Heart right ventricle (tissue), 16 donors: ENCODE results near the gene DZIP1L. TPM values are rescaled to one million over a fixed set of nuclear protein-coding genes. Genes with fewer than 3 reads are reported as not detected.

Experiments
- ATAC-seq, 8 donors: fragments of 200-7000 bp; cut with Tn5 transposase; one replicate each; pipeline ENCODE4 v1.9.1; 2020; ENCODE audit warnings: mild to moderate bottlenecking in 8 of 8, moderate library complexity in 8 of 8, moderate number of reproducible peaks in 1 of 8
- DNase-seq, 2 donors: peaks; one replicate each; pipeline ENCODE4 v3.0.0-alpha.2; 2020
- H3K27ac ChIP-seq, 10 donors: fragments of 200-600 bp; sonication (generic) in 2 of 10; one replicate each; pipeline versions ENCODE4 v1.5.0 to v1.8.0; 2020 to 2022; ENCODE audit warnings: mild to moderate bottlenecking in 3 of 10
- H3K27me3 ChIP-seq, 7 donors: fragments of 200-600 bp; one replicate each; pipeline ENCODE4 v1.8.0; 2021 to 2022; ENCODE audit warnings: mild to moderate bottlenecking in 2 of 7
- H3K36me3 ChIP-seq, 9 donors: fragments of 200-600 bp; sonication (generic) in 1 of 9; one replicate each; pipeline versions ENCODE4 v1.5.0 to v1.8.0; 2020 to 2022; ENCODE audit warnings: mild to moderate bottlenecking in 2 of 9
- H3K4me1 ChIP-seq, 9 donors: fragments of 200-600 bp; sonication (generic) in 1 of 9; one replicate each; pipeline versions ENCODE4 v1.5.0 to v1.8.0; 2020 to 2022; ENCODE audit warnings: mild to moderate bottlenecking in 4 of 9
- H3K4me3 ChIP-seq, 10 donors: fragments of 200-600 bp; sonication (generic) in 2 of 10; one replicate each; pipeline versions ENCODE4 v1.5.0 to v1.8.0; 2020 to 2022; ENCODE audit warnings: mild to moderate bottlenecking in 7 of 10, moderate library complexity in 2 of 10
- H3K9me3 ChIP-seq, 11 donors: fragments of 200-600 bp in 10 of 11; sonication (generic) in 2 of 11; one replicate each; pipeline versions ENCODE4 v1.5.0 to v1.8.0; 2013 to 2022; ENCODE audit warnings: mild to moderate bottlenecking in 2 of 11, control low read depth in 1 of 11, moderate library complexity in 1 of 11
- CTCF ChIP-seq, 9 donors: fragments of 200-600 bp; sonication (generic) in 2 of 9; IDR thresholded peaks; one replicate each; pipeline versions ENCODE4 v1.5.0 to v1.8.0; 2021 to 2022; ENCODE audit warnings: antibody characterized with exemption in 9 of 9, mild to moderate bottlenecking in 5 of 9, moderate library complexity in 1 of 9
- WGBS, 2 donors: extraction: QIAGEN DNeasy Blood & Tissue Kit; methylation state at CpG; one replicate each; pipeline ENCODE4 v1.1.7; 2013; ENCODE audit warnings: inconsistent platforms in 1 of 2; 5-methylcytosine and 5-hydroxymethylcytosine counted together
- intact Hi-C, 10 donors: fragments of 100-400 bp; cut with DNase I; formaldehyde crosslinking; loops; one replicate each; pipeline versions ENCODE4 v1.11.1 to v1.14.2; 2022
- polyA plus RNA-seq, 2 donors: library from polyadenylated mRNA; stranded (reverse); fragments of 200-250 nt; gene quantifications; one replicate each; pipeline ENCODE4 v1.2.3, GENCODE V29; 2013
- total RNA-seq, 10 donors: library from RNA; stranded (reverse); fragmentation: NEBNext Ultra II Directional in 3 of 10; extraction: Animal tissue kit (Norgen Biotek cat#: 25700) in 3 of 10; gene quantifications; one replicate each; pipeline versions ENCODE4 v1.2.1 to v1.2.4, GENCODE V29; 2021 to 2023
- donor health status: Arrhythmogenic right ventricular cardiomyopathy.
- donor health status: ischemic (EF 13 %, LVEDD 7.1; RV severe dilation, severe dysfunction).
- donor health status: healthy with polysubstance abuse.
- donor health status: DM: no; HTN: yes; CAD: no.
- donor health status: DM: no; HTN: no; CAD: no.
- donor health status: ischemic (EF 25% LVEDD 6.9; RV normal size, moderate dysfunction).
- donor health status: ischemic (EF 25% LVEDD 5.7; RV mildly dilated, moderate dysfunction).
- donor health status: healthy.
- donor health status: DM: yes; HTN: yes; CAD: no.
- donor health status: Ischemic cardiomyopathy.
- donor health status: ischemic (EF 35%, LVEDD 5.7; RV mildly dilated, moderate dysfunction).
- donor health status: nonischemic (EF 11% LVEDD 7.7; RV severe dilation, severe dysfunction).
- donor health status: DM: yes; HTN: yes; CAD: no.
- donor health status: PGD.
- donor health status: ischemic (EF 29% LVEDD 5.4; RV normal size, mild dysfunction).
- donor health status: nonischemic (EF 23%, LVEDD 6.1; RV moderate dilation, normal function).

Gene DZIP1L
- total and polyA plus RNA-seq, 12 donors, result 1.9 to 5.5 (median 3.8) TPM

GRCh38 chr3:138081371-138082084 is 33.9 kb downstream of the DZIP1L start:
- Histone ChIP-seq H3K4me1 (peaks cover 0 to 35% (median 0%) of the 10 kb centered on the region in 9 donors), H3K36me3 (peaks cover 0 to 73% (median 13%) of the 10 kb centered on the region in 9 donors), H3K27ac (peak overlapping the region in 6 of 10 donors; percentile 25 to 58 (median 45)), H3K4me3 (peak overlapping the region in 1 of 10 donors; percentile 13), H3K9me3 (no peaks in the 10 kb centered on the region), H3K27me3 (no peaks in the 10 kb centered on the region)
- intact Hi-C loops, result no loop called here
- TF ChIP-seq CTCF (IDR thresholded peaks at IDR 0.05), result no peak
- DNase-seq (no peak), ATAC-seq (peak in 6 of 8 donors; percentile 31 to 57 (median 52))
- WGBS, 2 donors, result 74 to 79% methylated on average over 5 of the region's 5 CpGs

- Histone ChIP-seq H3K27ac (no peak overlapping the region), H3K4me1 (peaks cover 0 to 35% (median 0%) of the 10 kb centered on the region in 9 donors), H3K4me3 (no peak overlapping the region), H3K9me3 (no peaks in the 10 kb centered on the region), H3K27me3 (no peaks in the 10 kb centered on the region), H3K36me3 (peaks cover 0 to 79% (median 9%) of the 10 kb centered on the region in 9 donors)
- no peak for TF ChIP-seq CTCF (IDR thresholded peaks at IDR 0.05)
- ATAC-seq (no peak), DNase-seq (no peak)
- intact Hi-C loops, result loop anchor here in 2 of 10 donors (5.0 to 10.0 kb wide), 2 partner anchors 32 to 355 kb away; partner anchors contain the start of gene ESYT3 (in 1 of the 2)
- WGBS, 2 donors, result 87 to 95% methylated on average over 5 of the region's 5 CpGs
Measured at GRCh38 chr3:138079901-138080300, 35.5 kb downstream of the DZIP1L start.

GRCh38 chr3:138078901-138079344 is 36.5 kb downstream of the DZIP1L start:
- Histone ChIP-seq H3K36me3 (peaks cover 0 to 69% (median 0%) of the 10 kb centered on the region in 9 donors), H3K4me3 (no peak overlapping the region), H3K9me3 (peaks cover 0 to 10% (median 0%) of the 10 kb centered on the region in 11 donors), H3K27me3 (no peaks in the 10 kb centered on the region), H3K4me1 (peaks cover 0 to 35% (median 0%) of the 10 kb centered on the region in 9 donors), H3K27ac (no peak overlapping the region)
- peak in 2 of 8 donors; percentile 19 to 65 for ATAC-seq
- no peak for DNase-seq
- intact Hi-C loops, result loop anchor here in 2 of 10 donors (5.0 to 10.0 kb wide), 2 partner anchors 33 to 356 kb away; partner anchors contain the start of gene ESYT3 (in 1 of the 2)
- no peak for TF ChIP-seq CTCF (IDR thresholded peaks at IDR 0.05)
- WGBS, 2 donors, result 0% methylated on average over 1 of the region's 1 CpG

- ATAC-seq, result no peak
- intact Hi-C loops, result loop anchor here in 2 of 10 donors (5.0 to 10.0 kb wide), 2 partner anchors 34 to 357 kb away; partner anchors contain the start of gene ESYT3 (in 1 of the 2)
- H3K4me3 ChIP-seq, result no peak overlapping the region
- H3K9me3 ChIP-seq, result peaks cover 0 to 12% (median 0%) of the 10 kb centered on the region in 11 donors
- peaks cover 0 to 65% (median 0%) of the 10 kb centered on the region in 9 donors for H3K36me3 ChIP-seq
- H3K4me1 ChIP-seq, result peaks cover 0 to 28% (median 0%) of the 10 kb centered on the region in 9 donors
- H3K27me3 ChIP-seq, result no peaks in the 10 kb centered on the region
- WGBS, 2 donors, result 87 to 90% methylated on average over 4 of the region's 4 CpGs
- no peak overlapping the region for H3K27ac ChIP-seq
- no peak for DNase-seq
- TF ChIP-seq CTCF (IDR thresholded peaks at IDR 0.05), result no peak
Measured at GRCh38 chr3:138078096-138078495, 37.3 kb downstream of the DZIP1L start.
